GM23248 (cell line): ENCODE data around the gene TCF25. TPM values are rescaled to one million over a fixed set of nuclear protein-coding genes. Genes with fewer than 3 reads are reported as not detected.
"Not testable (repeated sequence)": the region's sequence is repeated elsewhere in the genome, so short reads cannot be mapped to it uniquely, and the experiment has no call there.

ENCODE experiments used
- DNase-seq: peaks from one replicate; pipeline ENCODE4 v3.0.0-alpha.2; 2015
- H2AFZ ChIP-seq: fragments of 200-600 bp; sonication (generic); 2 replicates; pipeline ENCODE4 v1.6.1; 2016; ENCODE audit warnings: antibody characterized with exemption
- H3F3A ChIP-seq: fragments of 200-600 bp; sonication (generic); 2 replicates; pipeline ENCODE4 v1.6.1; 2016; ENCODE audit warnings: mild to moderate bottlenecking, antibody characterized with exemption, mixed run types; ENCODE audit not compliant: insufficient read depth
- H3K27ac ChIP-seq: fragments of 200-600 bp; sonication (generic); 2 replicates; pipeline ENCODE4 v1.5.1; 2016; ENCODE audit warnings: mild to moderate bottlenecking
- H3K27me3 ChIP-seq: fragments of 200-600 bp; sonication (generic); replicated peaks from 2 replicates; pipeline ENCODE4 v1.6.1; 2016; ENCODE audit warnings: mild to moderate bottlenecking; ENCODE audit not compliant: insufficient read depth
- H3K36me3 ChIP-seq: fragments of 200-600 bp; sonication (generic); 2 replicates; pipeline ENCODE4 v1.6.1; 2016; ENCODE audit warnings: low read depth, mild to moderate bottlenecking
- H3K4me1 ChIP-seq: fragments of 200-600 bp; sonication (generic); 2 replicates; pipeline ENCODE4 v1.6.1; 2016; ENCODE audit warnings: mild to moderate bottlenecking; ENCODE audit not compliant: insufficient read depth
- H3K4me2 ChIP-seq: fragments of 200-600 bp; sonication (generic); one replicate; pipeline ENCODE4 v1.6.1; 2016; ENCODE audit warnings: mild to moderate bottlenecking; ENCODE audit not compliant: unreplicated experiment
- H3K4me3 ChIP-seq: fragments of 200-600 bp; sonication (generic); 2 replicates; pipeline ENCODE4 v1.5.1; 2016; ENCODE audit warnings: mild to moderate bottlenecking
- H3K79me2 ChIP-seq: fragments of 200-600 bp; sonication (generic); 2 replicates; pipeline ENCODE4 v1.6.1; 2016; ENCODE audit warnings: mild to moderate bottlenecking; ENCODE audit not compliant: insufficient read depth
- H3K9ac ChIP-seq: fragments of 200-600 bp; sonication (generic); 2 replicates; pipeline ENCODE4 v1.6.1; 2016; ENCODE audit warnings: mild to moderate bottlenecking
- H3K9me2 ChIP-seq: fragments of 200-600 bp; sonication (generic); 2 replicates; pipeline ENCODE4 v1.6.1; 2016; ENCODE audit warnings: mixed run types, mild to moderate bottlenecking, moderate library complexity; ENCODE audit not compliant: insufficient read depth
- H3K9me3 ChIP-seq: fragments of 200-600 bp; sonication (generic); one replicate; pipeline ENCODE4 v1.6.1; 2017; ENCODE audit warnings: low read depth
- H4K20me1 ChIP-seq: fragments of 200-600 bp; sonication (generic); 2 replicates; pipeline ENCODE4 v1.6.0; 2016; ENCODE audit not compliant: insufficient read depth
- EZH2 ChIP-seq: fragments of 200-600 bp; sonication (generic); IDR thresholded peaks from 2 replicates; pipeline ENCODE4 v1.6.1; 2018; ENCODE audit warnings: antibody characterized with exemption, mild to moderate bottlenecking; ENCODE audit not compliant: insufficient read depth, poor library complexity, severe bottlenecking
- EZH2phosphoT487 ChIP-seq: fragments of 200-600 bp; sonication (generic); IDR thresholded peaks from 2 replicates; pipeline ENCODE4 v1.6.1; 2018; ENCODE audit warnings: antibody characterized with exemption, moderate library complexity, mild to moderate bottlenecking, low read depth; ENCODE audit not compliant: insufficient read depth
- WGBS, 2 experiments: methylation state at CpG; one replicate each; pipeline ENCODE4 v1.1.6; 2015 to 2017; ENCODE audit warnings: low lambda C conversion rate in 2 of 2, low coverage in 1 of 2; ENCODE audit errors: missing lambda C conversion rate in 2 of 2; 5-methylcytosine and 5-hydroxymethylcytosine counted together
- in situ Hi-C: fragments of 300-500 bp; cut with MboI; formaldehyde crosslinking; loops from 2 replicates; pipeline ENCODE4 v1.15.0; 2020
- polyA plus RNA-seq: library from polyadenylated mRNA; unstranded; fragments of >200 nt; fragmentation: Nextera tagmentation; extraction: Ambion mirVana; gene quantifications from 2 replicates; pipeline ENCODE4 v1.2.1, GENCODE V29; 2016
- total RNA-seq: library from RNA; depleted of rRNA; stranded (reverse); fragments of >200 nt; shearing (Covaris generic); gene quantifications from 2 replicates; pipeline ENCODE4 v1.2.3, GENCODE V29; 2014

TCF25 gene
- total and polyA plus RNA-seq, 2 experiments from 2014 or later: 143 to 162 TPM

DNA sequence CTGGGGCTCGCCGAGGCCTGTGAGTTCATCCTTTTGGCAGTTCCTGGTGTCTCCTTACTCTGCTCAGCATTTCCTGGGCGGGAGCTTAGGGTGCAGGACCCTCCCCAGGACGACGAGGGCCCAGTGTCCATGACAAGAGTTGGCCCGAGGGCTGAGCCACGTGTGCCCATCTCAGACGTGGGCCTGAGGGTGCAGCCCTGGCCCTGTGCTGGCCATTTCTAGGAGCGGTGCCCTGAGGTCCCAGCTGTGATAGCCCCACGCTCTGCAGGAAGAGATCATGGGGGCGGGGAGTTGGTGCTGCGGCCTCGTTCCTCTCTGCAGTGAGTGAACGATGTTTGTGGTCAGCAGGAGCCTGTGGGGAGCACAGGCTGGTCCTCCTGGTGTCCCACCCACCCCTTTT is 39.2 kb downstream of the TCF25 start:
- no peak overlapping the region for H3K4me2 ChIP-seq
- no peaks in the 10 kb centered on the region for H3K9me2 ChIP-seq
- no peak overlapping the region for H3K4me3 ChIP-seq
- no peak overlapping the region for H2AFZ ChIP-seq
- H3K4me1 ChIP-seq: peaks cover 10% of the 10 kb centered on the region
- WGBS, 2 experiments: 75 to 78% methylated on average over 14 of the region's 14 CpGs
- H4K20me1 ChIP-seq: no peaks in the 10 kb centered on the region
- H3F3A ChIP-seq: peaks cover 7% of the 10 kb centered on the region; the same call in 1 of the 2 replicates
- no peak overlapping the region for H3K9ac ChIP-seq
- peaks cover 20% of the 10 kb centered on the region; the same call in 1 of the 2 replicates for H3K36me3 ChIP-seq
- no peak for DNase-seq
- H3K9me3 ChIP-seq: no peaks in the 10 kb centered on the region
- H3K79me2 ChIP-seq: no peaks in the 10 kb centered on the region
- TF ChIP-seq EZH2 (no peak), EZH2phosphoT487 (no peak)
- no peak overlapping the region for H3K27ac ChIP-seq
- H3K27me3 ChIP-seq: no peaks in the 10 kb centered on the region
- in situ Hi-C loops: no loop called here

DNA sequence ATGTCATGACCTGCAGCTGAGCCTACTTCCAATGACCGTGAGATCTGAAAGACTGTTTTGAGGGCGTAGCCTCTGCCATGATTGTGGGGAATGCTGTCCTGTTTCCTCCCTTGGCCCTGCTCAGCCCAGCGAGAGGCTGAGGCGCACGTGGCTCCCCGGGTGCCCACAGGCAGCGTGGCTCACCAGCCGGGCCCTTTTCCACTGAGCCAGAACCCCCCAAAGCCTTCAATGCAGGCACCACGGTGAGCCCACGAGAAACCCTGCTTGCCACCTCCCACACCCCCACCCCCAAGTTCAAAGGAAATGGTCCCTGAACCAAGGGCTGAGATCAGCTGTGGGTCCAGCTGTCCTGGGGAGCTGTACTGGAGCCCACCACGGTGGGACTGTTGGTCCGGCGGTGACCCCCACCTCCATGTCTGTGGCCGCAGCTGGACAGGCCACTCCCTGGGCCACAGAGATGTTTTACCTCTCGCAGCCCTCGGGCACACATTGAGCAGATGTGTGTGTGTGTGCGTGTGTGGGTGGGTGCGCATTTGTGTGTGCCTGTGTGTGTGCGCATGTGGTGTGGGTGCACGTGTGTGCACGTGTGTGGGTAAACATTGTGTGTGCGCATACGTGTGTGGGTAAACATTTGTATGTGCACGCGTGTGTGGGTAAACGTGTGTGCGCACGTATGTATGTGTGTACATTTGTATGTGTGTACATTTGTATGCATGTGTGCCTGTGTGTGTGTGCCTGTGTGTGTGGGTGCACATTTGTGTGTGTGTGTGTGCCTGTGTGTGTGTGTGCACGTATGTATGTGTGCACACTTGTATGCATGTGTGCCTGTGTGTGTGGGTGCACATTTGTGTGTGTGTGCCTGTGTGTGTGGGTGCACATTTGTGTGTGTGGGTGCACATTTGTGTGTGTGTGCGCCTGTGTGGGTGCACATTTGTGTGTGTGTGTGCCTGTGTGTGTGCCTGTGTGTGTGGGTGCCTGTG is 40.3 kb downstream of the TCF25 start:
- no peak overlapping the region for H2AFZ ChIP-seq
- H3K4me3 ChIP-seq: no peak overlapping the region
- H3K27me3 ChIP-seq: no peaks in the 10 kb centered on the region
- H3F3A ChIP-seq: peaks cover 7% of the 10 kb centered on the region; the same call in 1 of the 2 replicates
- 89 to 91% methylated on average over 30 of the region's 30 CpGs for WGBS, 2 experiments
- H3K9me2 ChIP-seq: no peaks in the 10 kb centered on the region
- no peaks in the 10 kb centered on the region for H4K20me1 ChIP-seq
- no peak for DNase-seq
- H3K27ac ChIP-seq: no peak overlapping the region
- in situ Hi-C loops: no loop called here
- H3K9ac ChIP-seq: no peak overlapping the region
- TF ChIP-seq EZH2 (no peak), EZH2phosphoT487 (no peak)
- H3K36me3 ChIP-seq: peaks cover 19% of the 10 kb centered on the region; the same call in 1 of the 2 replicates
- no peaks in the 10 kb centered on the region for H3K79me2 ChIP-seq
- peaks cover 15% of the 10 kb centered on the region for H3K4me1 ChIP-seq
- H3K9me3 ChIP-seq: no peaks in the 10 kb centered on the region
- no peak overlapping the region for H3K4me2 ChIP-seq

DNA sequence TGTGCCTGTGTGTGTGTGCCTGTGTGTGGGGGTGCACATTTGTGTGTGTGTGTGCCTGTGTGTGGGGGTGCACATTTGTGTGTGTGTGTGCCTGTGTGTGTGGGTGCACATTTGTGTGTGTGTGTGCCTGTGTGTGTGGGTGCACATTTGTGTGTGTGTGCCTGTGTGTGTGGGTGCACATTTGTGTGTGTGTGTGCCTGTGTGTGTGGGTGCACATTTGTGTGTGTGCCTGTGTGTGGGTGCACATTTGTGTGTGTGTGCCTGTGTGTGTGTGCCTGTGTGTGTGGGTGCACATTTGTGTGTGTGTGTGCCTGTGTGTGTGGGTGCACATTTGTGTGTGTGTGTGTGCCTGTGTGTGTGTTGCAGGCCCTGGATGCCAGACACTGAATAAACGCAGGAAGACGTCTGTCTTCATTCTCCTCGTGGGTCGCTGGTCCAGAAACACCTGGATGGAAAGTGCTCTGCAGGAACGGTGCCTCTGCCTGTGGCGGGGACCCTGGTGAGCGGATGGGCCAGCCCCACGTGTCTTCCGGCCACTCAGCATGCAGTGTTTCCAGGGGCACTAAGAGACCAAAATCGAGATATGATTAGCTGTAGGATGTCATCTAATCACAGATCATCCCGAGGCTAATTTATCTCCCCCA is 41.4 kb downstream of the TCF25 start:
- H3K27ac ChIP-seq, H3F3A ChIP-seq, H3K9me2 ChIP-seq, H3K4me2 ChIP-seq, H3K79me2 ChIP-seq, in situ Hi-C loops, H3K9me3 ChIP-seq, H3K9ac ChIP-seq, DNase-seq, H4K20me1 ChIP-seq, H3K36me3 ChIP-seq, H3K27me3 ChIP-seq, H2AFZ ChIP-seq, H3K4me3 ChIP-seq: not testable (repeated sequence)
- WGBS, 2 experiments: 47 to 53% methylated on average over 11 of the region's 11 CpGs
- peaks cover 18% of the 10 kb centered on the region for H3K4me1 ChIP-seq

DNA sequence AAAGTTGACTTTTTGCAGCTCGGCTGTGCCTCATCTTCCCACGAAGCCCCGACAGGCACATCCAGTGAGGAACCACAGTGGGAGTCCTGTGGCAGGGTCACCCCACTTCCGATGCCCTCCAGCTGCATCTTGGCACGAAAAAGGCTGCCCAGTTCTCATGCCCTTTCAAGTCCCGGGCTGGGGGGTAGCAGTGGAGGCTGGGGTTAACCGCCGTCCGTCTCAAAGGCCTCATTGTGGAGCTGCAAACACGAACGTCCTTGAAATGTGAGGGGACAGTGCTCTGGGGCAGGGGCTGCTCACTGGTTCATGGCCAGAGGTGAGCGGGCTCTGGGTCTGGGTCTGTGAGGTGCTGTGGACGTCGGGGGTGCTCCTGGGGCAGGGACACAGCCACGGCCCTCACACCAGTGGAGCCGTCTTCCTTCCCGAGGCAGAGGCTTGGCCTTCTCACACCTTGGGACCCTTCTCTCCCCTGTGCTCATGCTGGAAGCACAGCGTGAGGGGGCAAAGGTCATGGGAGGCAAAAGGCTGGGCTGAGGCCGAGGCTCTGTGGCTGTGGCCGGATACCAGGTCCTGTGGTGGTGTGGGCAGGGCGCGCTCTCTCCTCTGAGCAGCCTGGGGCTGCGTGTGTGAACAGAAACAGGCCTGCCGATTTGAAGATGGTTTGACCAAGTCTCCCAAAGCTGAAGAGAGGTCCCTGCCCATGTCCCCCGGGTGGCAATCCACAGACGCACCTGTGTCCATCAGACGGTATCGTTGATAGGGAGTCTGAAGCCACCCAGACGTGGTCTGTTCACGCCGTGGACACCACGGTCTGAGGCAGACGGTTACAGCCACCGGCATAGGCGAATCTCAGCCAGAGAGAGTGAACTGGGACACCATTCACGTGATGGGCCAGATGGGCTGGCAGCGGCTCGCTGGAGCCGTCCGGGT is 42.2 kb downstream of the TCF25 start:
- Histone ChIP-seq H3K9ac (no peak overlapping the region), H3K79me2 (no peaks in the 10 kb centered on the region), H3K4me1 (peaks cover 23% of the 10 kb centered on the region), H4K20me1 (no peaks in the 10 kb centered on the region), H3K9me2 (no peaks in the 10 kb centered on the region), H3K9me3 (no peaks in the 10 kb centered on the region), H3F3A (peaks cover 14% of the 10 kb centered on the region), H3K4me2 (no peak overlapping the region), H3K27me3 (no peaks in the 10 kb centered on the region), H3K36me3 (peaks cover 4% of the 10 kb centered on the region; the same call in 1 of the 2 replicates), H2AFZ (no peak overlapping the region), H3K27ac (no peak overlapping the region), H3K4me3 (no peak overlapping the region)
- DNase-seq: no peak
- in situ Hi-C loops: no loop called here
- no peak for TF ChIP-seq EZH2phosphoT487
- TF ChIP-seq EZH2: no peak
- WGBS, 2 experiments: 71% methylated on average over 38 to 40 of the region's 40 CpGs
